Endodermal cell (in vitro differentiated cells): ENCODE results near the gene KHDC4. TPM values are rescaled to one million over a fixed set of nuclear protein-coding genes. Genes with fewer than 3 reads are reported as not detected.
"Not testable (repeated sequence)": the region's sequence is repeated elsewhere in the genome, so short reads cannot be mapped to it uniquely, and the experiment has no call there.

Experiments used
- DNase-seq: peaks from one replicate; pipeline ENCODE4 v3.0.0-alpha.2; 2017
- H3K27ac ChIP-seq: 2 replicates; pipeline ENCODE4 v1.5.1; 2013; ENCODE audit warnings: mild to moderate bottlenecking, low read depth, low read length, moderate library complexity
- H3K27me3 ChIP-seq: 2 replicates; pipeline ENCODE4 v1.6.1; 2013; ENCODE audit warnings: mild to moderate bottlenecking, low read length, moderate library complexity; ENCODE audit not compliant: insufficient read depth, control insufficient read depth, poor library complexity, severe bottlenecking
- H3K36me3 ChIP-seq: 2 replicates; pipeline ENCODE4 v1.7.0; 2013; ENCODE audit warnings: mild to moderate bottlenecking, low read length, moderate library complexity; ENCODE audit not compliant: control insufficient read depth, insufficient read depth
- H3K4me1 ChIP-seq: one replicate; pipeline ENCODE4 v1.7.0; 2013; ENCODE audit warnings: low read length; ENCODE audit not compliant: control insufficient read depth, insufficient read depth
- H3K4me3 ChIP-seq: 2 replicates; pipeline ENCODE4 v1.5.1; 2013; ENCODE audit warnings: mild to moderate bottlenecking, low read length, moderate library complexity
- H3K9ac ChIP-seq: 2 replicates; pipeline ENCODE4 v1.6.1; 2013; ENCODE audit warnings: mild to moderate bottlenecking, low read length, moderate library complexity; ENCODE audit not compliant: poor library complexity, severe bottlenecking; ENCODE audit errors: extremely low read depth
- H3K9me3 ChIP-seq: 2 replicates; pipeline ENCODE4 v1.6.1; 2013; ENCODE audit warnings: mild to moderate bottlenecking, low read length, moderate library complexity; ENCODE audit not compliant: control insufficient read depth
- H3K27ac Mint-ChIP-seq: 2 replicates; pipeline ENCODE4 v1.8.0; 2020; ENCODE audit warnings: mixed read lengths
- H3K27me3 Mint-ChIP-seq: 2 replicates; pipeline ENCODE4 v1.8.0; 2021; ENCODE audit warnings: mild to moderate bottlenecking, mixed read lengths; ENCODE audit not compliant: insufficient read depth
- H3K36me3 Mint-ChIP-seq: 2 replicates; pipeline ENCODE4 v1.8.0; 2020; ENCODE audit warnings: low read depth, mixed read lengths
- H3K4me1 Mint-ChIP-seq: 2 replicates; pipeline ENCODE4 v1.8.0; 2020; ENCODE audit warnings: mixed read lengths
- H3K4me3 Mint-ChIP-seq: 2 replicates; pipeline ENCODE4 v1.8.0; 2020; ENCODE audit warnings: mild to moderate bottlenecking, moderate library complexity, mixed read lengths
- H3K9me3 Mint-ChIP-seq: 2 replicates; pipeline ENCODE4 v1.8.0; 2020; ENCODE audit warnings: mild to moderate bottlenecking, mixed read lengths
- WGBS, 2 experiments: methylation state at CpG; one replicate each; pipeline versions ENCODE4 v1.1.5 to v1.1.7; 2013; ENCODE audit warnings: missing lambda C conversion rate in 2 of 2, mixed read lengths in 1 of 2; ENCODE audit not compliant: insufficient coverage in 1 of 2, insufficient read length in 1 of 2; 5-methylcytosine and 5-hydroxymethylcytosine counted together
- total RNA-seq, 2 donors: library from RNA; stranded (reverse); fragmentation: NEBNext Ultra II Directional in 1 of 2; extraction: Animal tissue kit (Norgen Biotek cat#: 25700) in 1 of 2; gene quantifications; 2 replicates in 1 of 2; 3 replicates in 1 of 2; pipeline ENCODE4 v1.2.1, GENCODE V29; 2021
- TF ChIP-seq, protein P1 (sequence below): fragments of 200-600 bp; sonication (generic); conservative IDR thresholded peaks from 2 replicates; pipeline ENCODE4 v1.5.0; 2021; ENCODE audit warnings: antibody characterized with exemption, mild to moderate bottlenecking

Gene KHDC4
- total RNA-seq, 2 donors from 2014 or later = 67.7 to 76.2 TPM

DNA sequence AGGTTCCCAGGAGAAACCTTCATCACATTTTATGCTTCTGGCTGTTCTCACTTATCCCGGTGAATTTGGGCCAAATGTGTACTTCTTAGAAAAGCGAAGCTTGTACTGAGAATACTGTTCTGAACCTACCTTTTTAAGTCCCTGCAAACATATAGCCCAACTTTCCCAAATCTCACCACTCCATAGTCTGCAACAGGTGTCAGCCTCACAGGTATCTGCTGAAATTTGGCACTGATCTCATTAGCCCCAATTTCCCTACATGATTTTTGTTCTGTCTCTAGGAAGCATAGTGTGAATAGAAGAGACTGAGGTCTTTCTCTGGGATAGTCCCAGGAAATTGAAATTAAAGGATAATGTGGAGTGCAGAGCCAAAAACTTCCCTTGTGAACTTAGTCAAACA, 34.5 kb downstream of the KHDC4 start:
- Histone ChIP-seq H3K36me3 (peaks cover 62% of the 10 kb centered on the region), H3K4me3 (no peak overlapping the region), H3K4me1 (no peaks in the 10 kb centered on the region), H3K27ac (no peak overlapping the region), H3K9ac (no peak overlapping the region), H3K27me3 (no peaks in the 10 kb centered on the region), H3K9me3 (no peaks in the 10 kb centered on the region)
- 92 to 94% methylated on average over 2 of the region's 2 CpGs for WGBS, 2 experiments
- no peak for DNase-seq
- TF ChIP-seq, protein P1, sequence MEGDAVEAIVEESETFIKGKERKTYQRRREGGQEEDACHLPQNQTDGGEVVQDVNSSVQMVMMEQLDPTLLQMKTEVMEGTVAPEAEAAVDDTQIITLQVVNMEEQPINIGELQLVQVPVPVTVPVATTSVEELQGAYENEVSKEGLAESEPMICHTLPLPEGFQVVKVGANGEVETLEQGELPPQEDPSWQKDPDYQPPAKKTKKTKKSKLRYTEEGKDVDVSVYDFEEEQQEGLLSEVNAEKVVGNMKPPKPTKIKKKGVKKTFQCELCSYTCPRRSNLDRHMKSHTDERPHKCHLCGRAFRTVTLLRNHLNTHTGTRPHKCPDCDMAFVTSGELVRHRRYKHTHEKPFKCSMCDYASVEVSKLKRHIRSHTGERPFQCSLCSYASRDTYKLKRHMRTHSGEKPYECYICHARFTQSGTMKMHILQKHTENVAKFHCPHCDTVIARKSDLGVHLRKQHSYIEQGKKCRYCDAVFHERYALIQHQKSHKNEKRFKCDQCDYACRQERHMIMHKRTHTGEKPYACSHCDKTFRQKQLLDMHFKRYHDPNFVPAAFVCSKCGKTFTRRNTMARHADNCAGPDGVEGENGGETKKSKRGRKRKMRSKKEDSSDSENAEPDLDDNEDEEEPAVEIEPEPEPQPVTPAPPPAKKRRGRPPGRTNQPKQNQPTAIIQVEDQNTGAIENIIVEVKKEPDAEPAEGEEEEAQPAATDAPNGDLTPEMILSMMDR = no peak
- H3K4me1 Mint-ChIP-seq = no peaks in the 10 kb centered on the region
- no peak overlapping the region for H3K27ac Mint-ChIP-seq
- no peaks in the 10 kb centered on the region for H3K9me3 Mint-ChIP-seq
- H3K4me3 Mint-ChIP-seq = no peak overlapping the region
- peaks cover 58% of the 10 kb centered on the region for H3K36me3 Mint-ChIP-seq
- H3K27me3 Mint-ChIP-seq = no peaks in the 10 kb centered on the region

DNA sequence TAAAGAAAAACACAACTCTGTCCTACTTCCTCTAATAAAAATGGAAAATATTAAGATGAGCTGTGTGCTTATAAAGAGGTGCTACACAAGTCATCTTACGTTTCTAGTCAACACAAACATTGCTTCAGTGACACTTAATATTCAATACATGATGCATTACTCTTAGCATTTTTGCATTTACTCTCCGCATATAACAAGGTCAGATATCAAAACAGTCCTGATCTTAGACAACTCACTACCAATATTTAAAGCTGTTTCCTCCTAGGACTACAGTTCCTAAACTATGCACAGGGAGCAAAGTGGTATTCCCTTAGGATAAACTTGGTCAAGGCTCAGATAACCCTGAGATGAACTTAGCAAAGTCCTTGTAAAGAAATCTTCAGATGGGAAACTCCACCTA, 35.3 kb downstream of the KHDC4 start:
- 93 to 100% methylated on average over 1 to 2 of the region's 2 CpGs for WGBS, 2 experiments
- Histone ChIP-seq H3K4me1 (no peaks in the 10 kb centered on the region), H3K9ac (no peak overlapping the region), H3K27ac (no peak overlapping the region), H3K27me3 (no peaks in the 10 kb centered on the region), H3K4me3 (no peak overlapping the region), H3K36me3 (peaks cover 54% of the 10 kb centered on the region), H3K9me3 (no peaks in the 10 kb centered on the region)
- peaks cover 50% of the 10 kb centered on the region for H3K36me3 Mint-ChIP-seq
- no peak overlapping the region for H3K4me3 Mint-ChIP-seq
- H3K4me1 Mint-ChIP-seq = no peaks in the 10 kb centered on the region
- H3K27me3 Mint-ChIP-seq = no peaks in the 10 kb centered on the region
- no peak overlapping the region for H3K27ac Mint-ChIP-seq
- no peak for DNase-seq
- no peaks in the 10 kb centered on the region for H3K9me3 Mint-ChIP-seq
- TF ChIP-seq, protein P1 = no peak

DNA sequence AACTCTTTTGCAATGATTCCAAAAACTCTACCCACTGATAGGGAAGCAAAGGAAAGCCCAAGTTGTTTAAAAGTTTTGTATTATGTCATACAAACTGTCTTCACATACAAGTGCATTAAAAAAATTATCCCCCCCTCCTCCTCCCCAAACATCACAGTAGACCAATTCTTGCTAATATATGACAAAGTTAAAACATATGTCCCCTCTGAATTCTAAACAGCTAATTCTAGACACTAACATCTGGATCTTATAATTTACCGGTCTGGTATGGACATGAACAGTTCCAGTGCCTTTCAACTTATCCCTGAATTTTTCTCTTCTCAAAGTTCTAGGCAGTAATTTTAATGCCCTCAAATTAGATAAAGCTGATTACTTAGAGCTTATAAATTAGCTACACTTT, 36.5 kb downstream of the KHDC4 start:
- Histone ChIP-seq H3K4me1 (no peaks in the 10 kb centered on the region), H3K9ac (no peak overlapping the region), H3K4me3 (no peak overlapping the region), H3K36me3 (peaks cover 46% of the 10 kb centered on the region), H3K27ac (no peak overlapping the region), H3K9me3 (no peaks in the 10 kb centered on the region), H3K27me3 (no peaks in the 10 kb centered on the region)
- 100% methylated on average over 1 of the region's 1 CpG; no CpG with 5 or more reads in 1 of the 2 experiments for WGBS, 2 experiments
- no peak for DNase-seq
- H3K27me3 Mint-ChIP-seq = no peaks in the 10 kb centered on the region
- TF ChIP-seq, protein P1 = no peak
- H3K9me3 Mint-ChIP-seq = no peaks in the 10 kb centered on the region
- peaks cover 41% of the 10 kb centered on the region for H3K36me3 Mint-ChIP-seq
- no peak overlapping the region for H3K4me3 Mint-ChIP-seq
- no peak overlapping the region for H3K27ac Mint-ChIP-seq
- no peaks in the 10 kb centered on the region for H3K4me1 Mint-ChIP-seq

DNA sequence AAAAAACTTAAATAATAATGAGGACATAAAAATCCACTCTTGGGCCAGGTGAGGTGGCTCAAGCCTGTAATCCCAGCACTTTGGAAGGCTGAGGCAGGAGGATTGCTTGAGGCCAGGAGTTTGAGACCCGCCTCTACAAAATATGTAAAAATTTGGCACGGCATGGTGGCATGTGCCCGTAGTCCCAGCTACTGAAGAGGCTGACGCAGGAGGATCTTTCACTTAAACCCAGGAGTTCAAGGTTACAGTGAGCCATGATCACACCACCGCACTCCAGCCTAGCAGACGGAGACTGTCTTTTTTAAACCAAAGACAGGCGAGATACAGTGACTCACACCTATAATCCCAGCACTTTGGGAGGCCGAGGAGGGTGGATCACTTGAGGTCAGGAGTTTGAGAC, 37.7 kb downstream of the KHDC4 start:
- 90 to 96% methylated on average over 5 to 8 of the region's 8 CpGs for WGBS, 2 experiments
- not testable (repeated sequence) for H3K27ac Mint-ChIP-seq, H3K4me1 Mint-ChIP-seq

DNA sequence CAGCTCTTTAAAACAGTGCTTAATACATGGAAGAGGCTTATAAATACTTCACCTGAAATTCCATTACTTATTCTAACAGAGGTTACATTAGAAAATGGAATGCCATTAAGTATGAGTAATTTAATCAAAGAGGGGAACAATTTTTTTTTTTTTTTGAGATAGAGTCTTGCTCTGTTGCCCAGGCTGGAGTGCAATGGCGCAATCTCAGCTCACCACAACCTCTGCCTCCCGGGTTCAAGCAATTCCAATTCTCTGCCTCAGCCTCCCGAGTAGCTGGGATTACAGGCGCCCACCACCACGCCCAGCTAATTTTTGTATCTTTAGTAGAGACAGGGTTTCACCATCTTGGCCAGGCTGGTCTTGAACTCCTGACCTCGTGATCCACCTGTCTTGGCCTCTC, 38.6 kb downstream of the KHDC4 start:
- not testable (repeated sequence) for H3K27me3 ChIP-seq, H3K4me1 ChIP-seq, H3K4me1 Mint-ChIP-seq, H3K9me3 ChIP-seq, H3K4me3 Mint-ChIP-seq, H3K9me3 Mint-ChIP-seq, DNase-seq, H3K27ac Mint-ChIP-seq, H3K4me3 ChIP-seq, H3K9ac ChIP-seq, H3K27me3 Mint-ChIP-seq, H3K27ac ChIP-seq
- H3K36me3 ChIP-seq = peaks cover 33% of the 10 kb centered on the region
- H3K36me3 Mint-ChIP-seq = peaks cover 30% of the 10 kb centered on the region
- 83% methylated on average over 6 of the region's 6 CpGs; no CpG with 5 or more reads in 1 of the 2 experiments for WGBS, 2 experiments

More for the DNA sequence above, 37.7 kb downstream of the KHDC4 start:
- H3K27me3 Mint-ChIP-seq, H3K4me3 ChIP-seq, H3K27ac ChIP-seq, H3K27me3 ChIP-seq, DNase-seq, H3K4me1 ChIP-seq, H3K9me3 ChIP-seq, H3K4me3 Mint-ChIP-seq, H3K9ac ChIP-seq, H3K9me3 Mint-ChIP-seq: not testable (repeated sequence)
- peaks cover 39% of the 10 kb centered on the region for H3K36me3 ChIP-seq
- H3K36me3 Mint-ChIP-seq = peaks cover 38% of the 10 kb centered on the region
